Stimulated activated CD4-positive, alpha-beta T cell treated with anti-CD3 and anti-CD28 coated beads, TNF-alpha, amount 100 ng/mL, for 1 hour (primary cell): ENCODE results near the gene GMPPB.
"Not testable (repeated sequence)": the region's sequence is repeated elsewhere in the genome, so short reads cannot be mapped to it uniquely, and the experiment has no call there.

Source experiments
- DNase-seq, 3 donors: peaks; one replicate each; pipeline ENCODE4 v3.0.0-alpha.2; 2020; ENCODE audit warnings: low read depth in 3 of 3, low spot score in 1 of 3

GMPPB gene

GRCh38 chr3:49723628-49724551, at the start of gene GMPPB:
TSS of gene GMPPB (minus strand) at chr3:49723951. CDS start at chr3:49723726, 225 bp downstream.
- peak; percentile 74 to 85 (median 76) for DNase-seq

DNA sequence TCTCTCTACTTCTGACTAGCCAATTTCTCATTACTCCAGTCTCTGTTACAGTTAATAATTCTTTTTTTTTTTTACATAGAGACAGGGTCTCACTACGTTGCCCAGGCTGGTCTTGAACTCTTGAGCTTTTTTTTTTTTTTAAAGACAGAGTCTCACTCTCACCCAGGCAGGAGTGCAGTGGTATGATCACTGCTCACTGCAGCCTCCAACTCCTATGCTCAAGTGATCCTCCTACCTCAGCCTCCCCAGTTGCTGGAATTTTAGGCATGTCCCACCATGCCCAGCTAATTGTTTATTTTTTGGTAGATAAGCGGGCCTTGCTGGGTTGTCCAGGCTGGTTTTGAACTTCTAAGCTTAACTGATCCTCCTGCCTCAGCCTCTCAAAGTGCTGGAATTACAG, 49.0 kb upstream of the GMPPB start:
- no peak for DNase-seq

DNA sequence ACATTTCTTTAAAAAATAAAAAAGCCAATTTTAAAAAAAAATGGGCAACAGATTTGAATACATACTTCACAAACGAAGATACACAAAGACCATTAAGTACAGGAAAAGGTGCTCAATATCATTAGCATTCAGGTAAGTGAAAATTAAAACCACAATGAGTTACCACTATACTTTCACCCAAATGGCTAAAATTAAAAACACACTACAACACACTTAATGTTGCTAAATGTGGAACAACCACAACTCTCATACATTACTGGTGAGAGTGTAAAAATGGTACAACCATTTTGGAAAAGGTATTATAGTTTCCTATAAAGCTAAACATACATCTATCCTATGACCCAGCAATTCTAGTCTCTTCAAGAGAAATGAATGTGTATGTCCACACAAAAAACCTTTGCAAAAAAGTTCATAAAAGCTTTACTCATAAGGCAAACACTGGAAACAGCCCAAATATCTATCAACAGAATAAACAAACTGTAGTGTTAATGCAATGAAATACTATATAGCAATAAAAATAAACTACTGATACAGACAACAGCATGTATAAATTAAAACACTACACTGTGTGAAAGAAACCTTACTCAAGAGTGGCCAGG, 47.7 kb upstream of the GMPPB start:
- DNase-seq = no peak

DNA sequence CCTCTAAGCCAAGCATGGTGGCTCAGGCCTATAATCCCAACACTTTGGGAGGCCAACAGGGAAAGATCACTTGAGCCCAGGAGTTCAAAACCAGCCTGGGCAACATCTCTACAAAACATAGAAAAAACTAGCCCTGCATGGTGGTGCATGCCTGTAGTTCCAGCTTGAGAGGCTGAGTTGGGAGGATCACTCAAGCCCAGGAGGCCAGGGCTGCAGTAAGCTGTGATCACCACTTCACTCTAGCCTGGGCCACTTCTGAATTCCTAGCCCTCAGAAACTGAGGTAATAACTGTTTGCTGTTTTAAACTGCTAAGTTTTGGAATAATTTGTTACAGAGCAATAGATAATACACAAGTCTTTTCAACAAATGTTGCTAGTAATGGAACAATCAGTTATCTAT, 46.2 kb upstream of the GMPPB start:
- DNase-seq = no peak

- DNase-seq = no peak
Measured at GRCh38 chr3:49769286-49769915, 45.6 kb upstream of the GMPPB start.

GRCh38 chr3:49763981-49764380, 40.2 kb upstream of the GMPPB start:
- no peak for DNase-seq

DNA sequence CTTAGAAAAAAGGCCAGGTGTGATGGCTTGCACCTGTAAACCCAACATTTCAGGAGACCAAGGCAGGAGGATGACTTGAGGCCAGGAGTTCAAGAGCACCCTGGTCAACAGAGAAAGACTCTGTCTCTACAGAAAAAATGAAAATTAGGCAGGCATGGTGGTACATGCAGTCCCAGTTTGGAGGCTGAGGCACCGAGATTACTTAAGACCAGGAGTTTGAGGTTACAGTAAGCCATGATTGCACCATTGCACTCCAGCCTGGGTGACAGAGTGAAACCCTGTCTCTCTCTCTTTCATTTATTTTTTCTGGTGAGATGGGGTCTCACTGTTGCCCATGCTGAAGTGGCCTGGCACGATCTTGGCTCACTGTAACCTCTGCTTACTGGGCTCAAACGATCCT, 37.9 kb upstream of the GMPPB start:
- DNase-seq = no peak

- no peak for DNase-seq
Measured at GRCh38 chr3:49759226-49759625, 35.5 kb upstream of the GMPPB start.

DNA sequence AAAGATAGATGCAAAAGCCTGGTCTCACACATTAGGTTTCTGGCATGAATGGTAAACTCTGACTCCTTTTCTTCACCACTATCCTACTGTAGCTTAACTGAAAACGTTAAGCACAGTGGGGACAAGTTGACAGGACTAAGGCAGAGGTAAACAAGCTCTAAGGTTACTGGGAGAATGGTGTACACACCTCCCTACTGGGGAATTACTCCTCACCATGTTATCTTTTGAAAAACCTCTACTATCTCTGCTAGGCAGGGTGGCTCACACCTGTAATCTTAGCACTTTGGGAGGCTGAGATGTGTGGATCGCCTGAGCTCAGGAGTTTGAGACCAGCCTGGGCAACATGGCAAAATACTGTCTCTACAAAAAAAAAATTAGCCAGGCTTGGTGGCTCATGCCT, 33.4 kb upstream of the GMPPB start:
- DNase-seq = no peak

DNA sequence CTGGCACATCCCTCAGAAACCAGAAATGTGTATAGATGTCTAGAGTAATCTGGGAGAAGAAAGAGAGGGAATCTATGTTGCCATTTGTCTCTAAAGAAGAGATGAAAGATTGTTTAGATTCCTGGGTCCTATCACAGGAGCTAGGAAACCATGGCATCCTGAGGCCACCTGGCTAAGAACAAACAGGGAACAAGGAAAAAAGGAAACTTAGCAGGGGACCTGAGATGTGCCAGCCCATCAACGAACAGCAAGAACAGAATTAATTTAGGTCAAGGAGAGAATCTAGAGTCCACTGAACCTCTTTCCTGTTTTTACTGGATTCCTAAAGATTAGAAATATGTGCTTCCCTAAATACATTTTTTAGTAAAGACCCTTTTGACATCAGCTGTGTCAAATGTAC, 32.3 kb upstream of the GMPPB start:
- no peak for DNase-seq

DNA sequence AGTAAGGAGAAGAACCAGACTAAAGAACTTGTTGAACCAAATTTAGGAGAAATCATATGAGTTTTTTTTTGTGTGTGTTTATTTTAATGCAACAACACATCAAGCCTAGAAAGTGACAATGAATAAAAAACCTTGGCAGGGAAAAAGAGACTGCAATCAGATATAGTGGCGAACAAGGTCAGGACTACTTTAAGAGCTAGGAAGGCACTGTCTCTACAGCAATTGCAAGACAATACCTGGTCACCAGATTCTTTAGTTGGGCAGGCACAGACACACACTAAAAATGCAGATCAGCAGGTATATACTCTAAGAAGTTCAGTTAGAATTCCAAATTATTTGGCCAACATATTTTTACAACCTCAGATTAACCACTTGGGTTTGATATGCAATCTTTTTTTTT, 30.8 kb upstream of the GMPPB start:
- DNase-seq = no peak

DNA sequence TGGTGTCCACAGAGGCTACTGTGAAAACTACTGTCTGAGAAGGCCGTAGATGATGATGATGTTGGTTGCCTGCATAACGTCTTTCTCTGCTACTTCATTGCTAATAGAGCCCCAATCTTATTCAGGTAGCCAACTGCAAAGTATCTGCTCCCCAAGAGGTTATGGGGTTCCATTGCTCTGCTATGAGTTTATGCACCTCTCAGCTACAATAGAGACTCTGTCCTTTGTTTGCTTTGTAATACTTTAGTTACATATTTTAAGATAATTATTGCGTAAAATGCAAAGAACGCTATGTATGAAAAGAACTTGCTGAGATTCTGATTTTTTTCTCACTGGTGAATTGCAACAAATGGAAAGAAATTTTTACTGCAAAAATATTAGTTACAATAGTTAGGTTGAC, 27.8 kb upstream of the GMPPB start:
- no peak for DNase-seq

DNA sequence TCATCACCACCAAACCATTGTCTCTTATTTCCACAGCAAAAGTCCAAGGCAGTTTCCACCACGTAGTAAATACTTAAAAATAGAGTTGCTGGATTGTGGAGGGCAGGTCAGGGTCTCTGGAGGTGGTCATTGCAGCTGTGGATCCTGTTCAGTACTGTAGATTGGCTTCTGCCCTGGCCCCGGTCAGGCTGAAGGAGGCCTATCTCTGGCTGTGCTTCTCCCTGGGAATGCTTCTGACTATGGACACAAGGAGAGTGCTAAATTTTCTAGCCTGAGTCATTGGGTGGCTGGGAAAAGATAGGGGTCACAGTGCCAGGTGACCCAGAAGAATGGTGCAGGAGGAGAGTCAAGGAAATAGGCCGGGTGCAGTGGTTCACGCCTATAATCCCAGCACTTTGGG, 26.3 kb upstream of the GMPPB start:
- DNase-seq = no peak

GRCh38 chr3:49748874-49749273, 25.1 kb upstream of the GMPPB start:
- not testable (repeated sequence) for DNase-seq

DNA sequence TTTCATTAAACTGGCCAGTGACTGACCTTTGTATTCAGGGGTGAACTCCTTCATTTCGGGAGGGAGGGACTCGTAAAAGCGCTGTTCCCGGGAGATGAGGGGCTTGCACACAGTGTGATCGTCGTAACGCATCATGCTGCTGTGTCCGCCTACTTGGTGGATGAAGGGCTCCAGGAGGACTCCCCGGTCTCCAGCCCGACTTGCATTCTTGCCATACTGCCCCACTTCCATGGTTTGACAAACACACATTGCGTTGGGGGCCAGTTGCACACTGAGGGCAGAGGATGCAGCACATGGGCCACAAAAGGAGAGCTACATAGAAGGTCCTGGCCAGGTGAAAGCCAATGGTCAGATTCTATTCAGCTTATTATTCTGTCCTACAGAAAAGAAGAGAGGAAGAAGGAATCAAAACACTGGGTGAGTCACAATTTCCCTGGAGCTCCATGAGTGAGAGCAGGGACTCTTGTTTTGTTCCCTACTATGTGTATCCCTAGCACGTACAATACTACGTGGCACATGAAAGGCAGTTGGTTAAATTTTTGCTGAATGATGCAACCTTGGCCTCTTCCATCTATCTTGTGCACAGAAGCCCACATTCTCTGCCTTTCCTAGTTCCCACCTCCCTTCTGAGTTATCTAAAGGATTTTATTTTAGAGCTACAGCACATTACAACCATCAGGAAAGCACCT, 24.2 kb upstream of the GMPPB start:
- no peak for DNase-seq

DNA sequence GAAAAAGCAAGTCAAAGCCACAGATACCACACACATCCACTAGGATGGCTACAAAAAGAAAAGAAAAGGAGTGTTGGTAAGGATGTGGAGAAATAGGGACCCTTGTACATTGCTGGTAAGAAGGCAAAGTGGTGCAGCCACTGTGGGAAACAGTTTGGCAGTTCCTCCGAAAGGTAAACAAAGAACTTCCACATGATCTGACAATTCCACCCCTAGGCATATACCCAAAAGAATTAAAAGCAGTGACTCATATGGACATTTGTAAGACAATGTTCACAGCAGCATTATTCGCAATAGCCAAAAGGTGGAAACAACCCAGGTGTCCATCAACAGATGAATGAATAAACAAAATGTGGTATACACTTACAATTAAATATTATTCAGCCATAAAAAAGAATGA, 22.2 kb upstream of the GMPPB start:
- DNase-seq = no peak

- no peak for DNase-seq
Measured at GRCh38 chr3:49740427-49740826, 16.7 kb upstream of the GMPPB start.

DNA sequence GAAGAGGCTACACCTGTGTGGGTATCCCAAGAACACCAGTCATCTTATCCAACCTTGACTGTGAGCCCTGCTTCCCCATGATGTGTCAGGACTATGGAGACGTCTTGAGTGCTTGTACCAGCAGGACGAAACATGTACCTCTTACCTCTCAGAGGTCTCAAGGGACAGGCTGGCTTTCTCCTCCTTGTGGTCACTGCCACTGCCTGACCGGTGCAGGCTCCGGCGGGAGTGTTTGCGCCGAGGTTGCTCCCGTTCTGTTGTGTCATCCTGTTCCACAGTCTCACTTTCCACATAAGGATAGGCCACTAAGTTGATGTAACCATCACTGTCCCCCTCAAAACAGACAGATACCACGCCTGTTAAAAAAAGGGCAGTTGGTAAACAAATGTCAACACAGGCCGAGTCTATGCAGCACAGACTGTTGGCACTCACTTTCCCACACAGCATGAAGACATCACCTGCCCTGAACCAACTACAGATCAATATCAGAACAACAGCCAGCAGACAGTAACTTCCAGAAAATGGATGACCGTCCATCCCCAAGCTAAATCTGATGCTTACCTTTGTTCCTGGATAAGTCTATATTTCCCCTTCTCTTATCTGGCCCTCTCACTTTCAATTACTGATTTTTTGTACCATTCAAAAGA, 14.4 kb upstream of the GMPPB start:
- DNase-seq = no peak

GRCh38 chr3:49734752-49735151, 11.0 kb upstream of the GMPPB start:
- no peak for DNase-seq

DNA sequence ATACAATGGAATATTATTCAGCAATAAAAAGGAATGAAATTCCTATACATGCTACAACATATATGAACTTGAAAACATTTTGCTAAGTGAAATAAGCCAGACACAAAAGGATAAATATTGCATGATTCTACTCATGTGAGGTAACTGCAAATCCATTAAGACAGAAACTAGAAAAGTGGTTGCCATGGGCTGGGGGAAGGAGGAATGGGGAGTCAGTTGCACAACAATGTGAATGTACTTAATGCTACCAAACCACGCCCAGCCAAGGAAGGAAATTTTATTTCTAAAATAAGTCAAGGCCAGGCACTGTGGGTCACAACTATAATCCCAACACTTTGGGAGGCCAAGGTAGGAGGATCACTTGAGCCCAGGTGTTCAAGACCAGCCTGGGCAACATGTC, 9.8 kb upstream of the GMPPB start:
- no peak for DNase-seq

- DNase-seq = no peak
Measured at GRCh38 chr3:49732597-49732996, 8.8 kb upstream of the GMPPB start.
